ENCODE data around the gene CFC1.
"Not testable (repeated sequence)": the region's sequence is repeated elsewhere in the genome, so short reads cannot be mapped to it uniquely, and the experiment has no call there.

- TF ChIP-seq CTCF (IDR thresholded peaks at IDR 0.05); POLR2AphosphoS5 (IDR thresholded peaks at IDR 0.05; ENCODE audit: low read depth, low read length): not testable (repeated sequence)
These were observed 912 bp downstream of the CFC1 start for GRCh38 chr2:130598463-130598862.

Data from Panc1 (cell line).